HG03575 (cell line): ENCODE results near the gene HTN1.
"Not testable (repeated sequence)": the region's sequence is repeated elsewhere in the genome, so short reads cannot be mapped to it uniquely, and the experiment has no call there.

ENCODE experiments used
- ATAC-seq: cut with Tn5 transposase; IDR thresholded peaks from one replicate; pipeline ENCODE4 v1.9.1; 2021; ENCODE audit not compliant: unreplicated experiment, insufficient number of reproducible peaks, low FRiP score; ENCODE audit errors: extremely low read depth

Gene HTN1

DNA sequence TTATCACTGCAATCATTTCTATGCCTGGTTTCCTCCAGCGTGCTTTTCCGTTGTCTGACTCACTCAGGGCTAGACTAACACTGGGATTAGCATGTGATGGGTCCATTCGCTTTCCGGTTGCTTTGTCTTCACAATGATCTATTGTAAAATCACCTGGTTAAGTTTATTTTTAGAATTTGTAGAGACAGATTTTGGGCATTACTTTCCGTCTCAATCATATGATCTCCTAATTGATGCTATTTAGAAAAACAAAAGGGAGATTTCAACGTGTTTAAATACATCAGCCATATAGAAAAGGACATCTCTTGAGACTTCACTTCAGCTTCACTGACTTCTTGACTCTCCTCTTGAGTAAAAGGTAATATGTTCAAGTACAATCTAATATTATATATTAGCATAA, at the start of gene HTN1:
HTN1 (plus strand) TSS at position 301 of the 400 bp plus-strand sequence. CDS start 2,639 bp downstream, outside the sequence.
- not testable (repeated sequence) for ATAC-seq

- no peak for ATAC-seq
Observed at GRCh38 chr4:70000711-70001110, 49.5 kb upstream of the HTN1 start.

DNA sequence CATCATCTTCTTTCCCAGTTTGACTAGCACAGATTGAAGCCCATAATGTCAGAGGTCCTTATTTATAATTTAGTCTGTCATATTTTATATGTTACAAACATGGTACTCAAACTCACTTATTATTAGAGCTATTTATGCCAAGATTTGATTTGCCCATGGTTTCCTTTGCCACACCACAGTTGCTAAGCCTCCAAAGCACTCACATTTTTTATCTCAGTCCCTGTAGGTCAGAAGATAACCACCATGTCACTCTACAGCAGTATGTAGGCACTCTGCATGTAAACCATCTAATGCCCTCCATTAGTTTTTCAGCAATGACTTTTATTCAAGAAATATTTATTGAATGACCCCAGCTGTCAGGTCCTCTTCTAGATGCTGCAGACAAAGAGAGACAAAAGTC, 47.7 kb upstream of the HTN1 start:
- no peak for ATAC-seq

DNA sequence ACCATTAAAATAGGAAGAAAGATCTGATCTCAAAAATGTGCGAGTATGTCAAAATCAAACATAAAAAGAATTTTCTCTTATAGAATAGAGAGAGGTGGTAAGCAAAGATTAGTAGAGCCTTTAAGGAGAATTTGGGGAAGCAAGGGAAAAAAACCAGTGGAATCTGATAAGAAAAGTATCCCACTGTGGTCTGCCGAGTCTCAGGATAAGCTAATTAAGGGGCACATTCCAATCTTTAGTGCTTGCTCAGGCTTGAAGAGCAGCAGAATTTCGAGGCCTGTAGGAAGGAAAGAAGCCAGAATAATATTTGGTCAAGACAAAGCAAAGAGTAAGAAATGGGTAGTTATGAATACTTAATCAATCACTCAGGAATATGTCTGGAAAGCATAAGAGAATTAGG, 41.5 kb upstream of the HTN1 start:
- no peak for ATAC-seq

DNA sequence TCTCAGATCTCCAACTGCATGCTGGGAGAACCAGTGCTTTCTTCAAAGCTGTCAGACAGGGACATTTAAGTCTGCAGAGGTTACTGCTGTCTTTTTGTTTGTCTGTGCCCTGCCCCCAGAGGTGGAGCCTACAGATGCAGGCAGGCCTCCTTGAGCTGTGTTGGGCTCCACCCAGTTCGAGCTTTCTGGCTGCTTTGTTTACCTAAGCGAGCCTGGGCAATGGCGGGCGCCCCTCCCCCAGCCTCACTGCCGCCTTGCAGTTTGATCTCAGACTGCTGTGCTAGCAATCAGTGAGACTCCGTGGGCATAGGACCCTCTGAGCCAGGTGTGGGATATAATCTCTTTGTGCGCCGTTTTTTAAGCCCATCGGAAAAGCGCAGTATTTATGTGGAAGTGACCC, 31.2 kb upstream of the HTN1 start:
- not testable (repeated sequence) for ATAC-seq

DNA sequence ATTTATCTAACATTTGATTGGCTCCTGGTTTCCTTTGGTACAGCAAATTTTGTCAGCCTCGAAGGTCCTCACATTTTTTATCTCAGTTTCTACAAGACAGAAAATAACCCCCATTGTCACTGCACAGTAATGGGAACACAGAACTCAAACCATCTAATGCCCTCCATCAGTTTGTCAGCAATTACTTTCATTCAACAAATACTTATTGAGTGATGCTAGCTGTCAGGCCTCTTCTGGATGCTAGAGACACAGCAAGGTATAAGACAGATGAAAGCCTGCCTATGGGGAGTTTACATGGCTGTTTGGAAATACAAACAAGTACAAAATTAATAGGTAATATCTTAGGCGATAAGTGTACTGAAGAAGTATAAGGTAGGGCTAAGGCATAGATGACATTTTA, 27.0 kb upstream of the HTN1 start:
- no peak for ATAC-seq

GRCh38 chr4:70027011-70027410, 23.2 kb upstream of the HTN1 start:
- no peak for ATAC-seq

GRCh38 chr4:70028159-70028558, 22.1 kb upstream of the HTN1 start, which contains the start of gene HTN3:
Gene HTN3 (plus strand): TSS chr4:70028459. CDS start chr4:70030741, 2,282 bp downstream.
- ATAC-seq = not testable (repeated sequence)

- ATAC-seq = not testable (repeated sequence)
Observed at GRCh38 chr4:70037559-70037958, 12.7 kb upstream of the HTN1 start.

DNA sequence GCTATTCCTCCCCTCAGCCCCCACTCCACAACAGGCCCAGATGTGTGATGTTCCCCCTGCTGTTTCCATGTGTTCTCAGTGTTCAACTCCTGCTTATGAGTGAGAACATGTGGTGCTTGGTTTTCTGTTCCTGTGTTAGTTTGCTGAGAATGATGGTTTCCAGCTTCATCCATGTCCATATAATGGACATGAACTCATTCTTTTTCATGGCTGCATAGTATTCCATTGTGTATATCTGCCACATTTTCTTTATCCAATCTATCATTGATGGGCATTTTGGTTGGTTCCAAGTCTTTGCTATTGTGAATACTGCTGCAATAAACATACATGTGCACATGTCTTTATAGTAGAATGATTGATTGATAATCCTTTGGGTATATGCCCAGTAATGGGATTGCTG, 10.3 kb upstream of the HTN1 start:
- ATAC-seq = not testable (repeated sequence)

DNA sequence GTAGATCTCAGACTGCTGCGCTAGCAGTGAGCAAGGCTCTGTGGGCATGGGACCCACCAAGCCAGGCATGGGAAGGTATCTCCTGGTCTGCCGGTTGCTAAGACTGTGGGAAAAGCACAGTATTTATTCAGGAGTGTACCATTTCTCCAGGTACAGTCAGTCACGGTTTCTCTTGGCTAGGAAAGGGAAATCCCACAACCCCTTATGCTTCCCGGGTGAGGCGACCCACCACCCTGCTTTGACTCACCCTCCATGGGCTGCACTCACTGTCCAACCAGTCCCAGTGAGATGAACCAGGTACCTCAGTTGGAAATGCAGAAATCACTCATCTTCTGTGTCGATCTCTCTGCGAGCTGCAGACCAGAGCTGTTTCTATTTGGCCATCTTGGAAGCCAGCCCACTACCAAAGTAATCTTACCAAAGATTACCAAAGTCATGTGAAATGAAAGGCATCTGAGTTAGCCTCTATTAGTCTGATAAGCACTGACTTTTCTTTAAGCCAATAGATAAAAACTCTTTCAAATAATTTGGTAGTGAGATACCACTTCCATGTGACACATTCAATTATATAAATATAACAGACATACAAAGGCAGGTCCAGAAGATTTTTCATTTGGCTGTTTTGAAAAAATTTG, 8.5 kb upstream of the HTN1 start:
- no peak for ATAC-seq

DNA sequence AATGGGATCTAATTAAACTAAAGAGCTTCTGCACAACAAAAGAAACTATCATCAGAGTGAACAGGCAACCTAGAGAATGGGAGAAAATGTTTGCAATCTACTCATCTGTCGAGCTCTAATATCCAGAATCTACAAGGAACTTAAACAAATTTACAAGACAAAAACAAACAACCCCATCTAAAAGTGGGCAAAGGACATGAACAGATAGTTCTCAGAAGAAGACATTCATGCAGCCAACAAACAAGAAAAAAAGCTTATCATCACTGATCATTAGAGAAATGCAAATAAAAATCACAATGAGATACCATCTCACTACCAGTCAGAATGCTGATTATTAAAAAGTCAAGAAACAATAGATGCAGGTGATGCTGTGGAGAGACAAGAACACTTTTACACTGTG, 6.3 kb downstream of the HTN1 start:
- ATAC-seq = not testable (repeated sequence)

GRCh38 chr4:70057651-70058050, 7.4 kb downstream of the HTN1 start:
- ATAC-seq = no peak

DNA sequence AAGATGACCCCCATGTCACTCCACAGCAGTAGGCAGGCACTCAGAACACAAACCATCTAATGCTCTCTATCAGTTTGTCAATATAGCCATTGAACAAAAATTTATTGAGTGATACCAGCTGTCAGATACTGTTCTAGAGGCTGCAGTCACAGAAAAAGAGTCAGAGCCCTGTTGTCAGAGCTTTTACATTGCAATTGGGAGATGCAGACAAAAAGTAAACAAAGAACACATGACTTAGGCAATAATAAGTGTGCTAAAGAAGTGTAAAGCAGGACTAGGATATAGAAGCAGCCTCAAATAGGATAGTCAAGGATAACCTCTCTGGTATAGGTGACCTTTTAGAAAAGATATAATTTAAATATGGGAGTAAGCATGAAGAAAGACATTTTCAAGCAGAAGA, 8.9 kb downstream of the HTN1 start:
- no peak for ATAC-seq

GRCh38 chr4:70062000-70062399, 11.8 kb downstream of the HTN1 start:
- peak; percentile 71 for ATAC-seq

DNA sequence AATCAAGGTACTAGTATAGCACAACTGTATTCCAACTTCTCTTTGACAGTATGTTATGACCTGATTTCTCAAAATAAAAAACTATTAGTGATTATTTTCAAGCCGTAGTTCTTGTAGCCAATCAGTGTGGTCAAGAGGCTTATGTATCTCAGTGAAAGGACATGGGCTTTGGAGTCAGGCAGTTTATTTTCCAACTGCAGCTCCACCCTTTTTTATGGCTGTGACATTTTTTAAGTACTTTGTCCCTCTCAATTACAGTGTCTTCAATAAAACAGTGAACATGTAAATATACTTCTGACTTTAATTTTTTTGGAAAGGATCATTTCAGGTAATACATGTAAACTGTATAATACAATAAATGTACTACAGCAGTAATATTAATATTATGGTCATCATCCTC, 30.0 kb downstream of the HTN1 start:
- ATAC-seq = no peak

GRCh38 chr4:70099206-70099605, 49.0 kb downstream of the HTN1 start:
- no peak for ATAC-seq
